IMR-90 (cell line): ENCODE results near the gene DIRAS2.

Experiments
- CHD1 ChIP-seq: IDR thresholded peaks from 2 replicates; pipeline ENCODE4 v1.6.1; 2012; ENCODE audit warnings: low read depth, low read length, improper control_type of control experiment
- MAFK ChIP-seq: IDR thresholded peaks from 2 replicates; pipeline ENCODE4 v1.6.1; 2012; ENCODE audit warnings: low read depth, low read length, improper control_type of control experiment
- MXI1 ChIP-seq: IDR thresholded peaks from 2 replicates; pipeline ENCODE4 v1.6.1; 2012; ENCODE audit warnings: low read depth, mild to moderate bottlenecking, low read length, moderate library complexity, borderline replicate concordance
- POLR2A ChIP-seq: IDR thresholded peaks from 2 replicates; pipeline ENCODE4 v1.6.1; 2012; ENCODE audit warnings: mild to moderate bottlenecking, low read depth, low read length
- RAD21 ChIP-seq: IDR thresholded peaks from 2 replicates; pipeline ENCODE4 v1.6.1; 2012; ENCODE audit warnings: low read length, improper control_type of control experiment
- RFX5 ChIP-seq: IDR thresholded peaks from 2 replicates; pipeline ENCODE4 v1.8.0; 2012; ENCODE audit warnings: low read depth, mild to moderate bottlenecking, low read length, moderate library complexity
- SMC3 ChIP-seq: fragments of 150-350 bp; IDR thresholded peaks from 2 replicates; pipeline ENCODE4 v1.6.1; 2016; ENCODE audit warnings: low read depth, mild to moderate bottlenecking, antibody characterized with exemption, low read length, moderate library complexity
- TF ChIP-seq, protein P1 (sequence below): conservative IDR thresholded peaks from 2 replicates; pipeline ENCODE4 v1.5.1; 2012; ENCODE audit warnings: mild to moderate bottlenecking, low read depth, low read length, improper control_type of control experiment

DNA sequence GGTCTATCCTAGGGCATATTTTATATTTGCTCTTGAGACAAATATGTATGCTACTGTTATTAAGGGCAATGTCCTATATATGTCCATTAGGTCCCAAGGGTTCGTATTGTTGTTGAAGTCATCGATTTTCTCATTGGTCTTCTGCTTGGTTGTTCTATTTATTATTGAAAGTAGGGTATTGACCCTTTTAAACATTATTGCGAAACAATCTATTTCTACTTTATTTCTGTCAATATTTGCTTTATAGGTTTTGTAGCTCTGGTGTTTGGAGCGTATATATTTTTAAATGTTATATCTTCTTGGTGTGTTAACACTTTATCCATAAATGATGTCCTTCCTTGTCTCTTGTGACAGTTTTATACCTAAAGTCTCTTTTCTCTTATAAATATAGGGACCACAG, 16.2 kb upstream of the DIRAS2 start:
- TF ChIP-seq CHD1 (no peak), RAD21 (no peak), MXI1 (no peak), MAFK (no peak), POLR2A (no peak), RFX5 (no peak), SMC3 (no peak)
- TF ChIP-seq, protein P1, sequence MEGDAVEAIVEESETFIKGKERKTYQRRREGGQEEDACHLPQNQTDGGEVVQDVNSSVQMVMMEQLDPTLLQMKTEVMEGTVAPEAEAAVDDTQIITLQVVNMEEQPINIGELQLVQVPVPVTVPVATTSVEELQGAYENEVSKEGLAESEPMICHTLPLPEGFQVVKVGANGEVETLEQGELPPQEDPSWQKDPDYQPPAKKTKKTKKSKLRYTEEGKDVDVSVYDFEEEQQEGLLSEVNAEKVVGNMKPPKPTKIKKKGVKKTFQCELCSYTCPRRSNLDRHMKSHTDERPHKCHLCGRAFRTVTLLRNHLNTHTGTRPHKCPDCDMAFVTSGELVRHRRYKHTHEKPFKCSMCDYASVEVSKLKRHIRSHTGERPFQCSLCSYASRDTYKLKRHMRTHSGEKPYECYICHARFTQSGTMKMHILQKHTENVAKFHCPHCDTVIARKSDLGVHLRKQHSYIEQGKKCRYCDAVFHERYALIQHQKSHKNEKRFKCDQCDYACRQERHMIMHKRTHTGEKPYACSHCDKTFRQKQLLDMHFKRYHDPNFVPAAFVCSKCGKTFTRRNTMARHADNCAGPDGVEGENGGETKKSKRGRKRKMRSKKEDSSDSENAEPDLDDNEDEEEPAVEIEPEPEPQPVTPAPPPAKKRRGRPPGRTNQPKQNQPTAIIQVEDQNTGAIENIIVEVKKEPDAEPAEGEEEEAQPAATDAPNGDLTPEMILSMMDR: no peak
